MM.1S (cell line): ENCODE results near the gene ATF7IP.

Experiments
- DNase-seq: peaks from one replicate; pipeline ENCODE4 v3.0.0-alpha.2; 2015
- H2AFZ ChIP-seq: fragments of 300-600 bp; sonication (generic); 2 replicates; pipeline ENCODE4 v1.6.0; 2016; ENCODE audit warnings: antibody characterized with exemption, low read length
- H3F3A ChIP-seq: fragments of 300-600 bp; sonication (generic); 2 replicates; pipeline ENCODE4 v1.6.1; 2016; ENCODE audit warnings: mild to moderate bottlenecking, antibody characterized with exemption, low read length, moderate library complexity, mixed read lengths; ENCODE audit not compliant: insufficient read depth
- H3K27ac ChIP-seq: fragments of 300-600 bp; sonication (generic); 2 replicates; pipeline ENCODE4 v1.5.1; 2016; ENCODE audit warnings: mild to moderate bottlenecking, low read length
- H3K27me3 ChIP-seq: fragments of 300-600 bp; sonication (generic); replicated peaks from 2 replicates; pipeline ENCODE4 v1.6.0; 2016; ENCODE audit warnings: low read length; ENCODE audit not compliant: insufficient read depth
- H3K36me3 ChIP-seq: fragments of 300-600 bp; sonication (generic); replicated peaks from 2 replicates; pipeline ENCODE4 v1.6.1; 2016; ENCODE audit warnings: mild to moderate bottlenecking, low read length, mixed read lengths; ENCODE audit not compliant: insufficient read depth
- H3K4me1 ChIP-seq: fragments of 300-600 bp; sonication (generic); 2 replicates; pipeline ENCODE4 v1.6.1; 2016; ENCODE audit warnings: low read length, mixed read lengths
- H3K4me2 ChIP-seq: fragments of 300-600 bp; sonication (generic); 2 replicates; pipeline ENCODE4 v1.6.0; 2016; ENCODE audit warnings: low read depth, low read length
- H3K4me3 ChIP-seq: fragments of 300-600 bp; sonication (generic); 2 replicates; pipeline ENCODE4 v1.5.1; 2016; ENCODE audit warnings: low read length, mixed read lengths
- H3K79me2 ChIP-seq: fragments of 300-600 bp; sonication (generic); 2 replicates; pipeline ENCODE4 v1.6.1; 2016; ENCODE audit warnings: mixed run types, low read length, mixed read lengths
- H3K9ac ChIP-seq: fragments of 300-600 bp; sonication (generic); 2 replicates; pipeline ENCODE4 v1.6.1; 2016; ENCODE audit warnings: low read length, mixed read lengths
- H3K9me2 ChIP-seq: fragments of 300-600 bp; sonication (generic); replicated peaks from 2 replicates; pipeline ENCODE4 v1.6.1; 2016; ENCODE audit warnings: mild to moderate bottlenecking, low read length, mixed read lengths; ENCODE audit not compliant: insufficient read depth
- H3K9me3 ChIP-seq: fragments of 300-600 bp; sonication (generic); replicated peaks from 2 replicates; pipeline ENCODE4 v1.6.1; 2016; ENCODE audit warnings: mild to moderate bottlenecking, low read length, mixed read lengths; ENCODE audit not compliant: insufficient read depth
- H4K20me1 ChIP-seq: fragments of 300-600 bp; sonication (generic); 2 replicates; pipeline ENCODE4 v1.6.1; 2016; ENCODE audit warnings: mild to moderate bottlenecking, low read length, moderate library complexity, mixed read lengths; ENCODE audit not compliant: insufficient read depth
- CTCF ChIP-seq: fragments of 300-600 bp; sonication (generic); IDR thresholded peaks from 2 replicates; pipeline ENCODE4 v1.5.1; 2016; ENCODE audit warnings: antibody characterized with exemption, low read length, mixed read lengths
- EZH2 ChIP-seq: fragments of 300-600 bp; sonication (generic); optimal IDR thresholded peaks from 2 replicates; pipeline ENCODE3; 2017; ENCODE audit warnings: low read depth, mild to moderate bottlenecking, antibody characterized with exemption, low read length, mixed read lengths
- EZH2phosphoT487 ChIP-seq: fragments of 300-600 bp; sonication (generic); IDR thresholded peaks from 2 replicates; pipeline ENCODE4 v1.6.1; 2018; ENCODE audit warnings: antibody characterized with exemption, low read length

ATF7IP gene

GRCh38 chr12:14460212-14460841, 94.8 kb downstream of the ATF7IP start:
- Histone ChIP-seq H3K9ac (no peak overlapping the region), H3K4me2 (no peak overlapping the region), H3K79me2 (no peaks in the 10 kb centered on the region), H3K4me3 (no peak overlapping the region), H3K9me3 (no peaks in the 10 kb centered on the region), H3F3A (no peaks in the 10 kb centered on the region), H3K9me2 (no peaks in the 10 kb centered on the region), H4K20me1 (no peaks in the 10 kb centered on the region), H2AFZ (no peak overlapping the region), H3K27ac (no peak overlapping the region), H3K27me3 (no peaks in the 10 kb centered on the region), H3K4me1 (no peaks in the 10 kb centered on the region), H3K36me3 (peaks cover 8% of the 10 kb centered on the region; the same call in 1 of the 2 replicates)
- TF ChIP-seq CTCF: no peak
- no peak for TF ChIP-seq EZH2
- TF ChIP-seq EZH2phosphoT487: no peak
- DNase-seq: no peak

- peaks cover 15% of the 10 kb centered on the region; the same call in 1 of the 2 replicates for H3K36me3 ChIP-seq
- no peak overlapping the region for H3K4me3 ChIP-seq
- no peak overlapping the region for H3K4me2 ChIP-seq
- H3K79me2 ChIP-seq: no peaks in the 10 kb centered on the region
- H3K9me3 ChIP-seq: no peaks in the 10 kb centered on the region
- DNase-seq: no peak
- H2AFZ ChIP-seq: no peak overlapping the region
- H3K27ac ChIP-seq: no peak overlapping the region
- H3K27me3 ChIP-seq: no peaks in the 10 kb centered on the region
- no peaks in the 10 kb centered on the region for H3K4me1 ChIP-seq
- H3K9me2 ChIP-seq: no peaks in the 10 kb centered on the region
- H3K9ac ChIP-seq: no peak overlapping the region
- no peaks in the 10 kb centered on the region; the same call in 1 of the 2 replicates for H3F3A ChIP-seq
- no peaks in the 10 kb centered on the region for H4K20me1 ChIP-seq
- TF ChIP-seq EZH2 (no peak), CTCF (no peak), EZH2phosphoT487 (no peak)
Measured at GRCh38 chr12:14471497-14471896, 106.0 kb downstream of the ATF7IP start.

- H3K9me2 ChIP-seq: no peaks in the 10 kb centered on the region
- no peaks in the 10 kb centered on the region for H3K79me2 ChIP-seq
- H3K4me1 ChIP-seq: no peaks in the 10 kb centered on the region
- no peak overlapping the region for H3K4me3 ChIP-seq
- no peak for TF ChIP-seq CTCF
- TF ChIP-seq EZH2: no peak
- TF ChIP-seq EZH2phosphoT487: no peak
- no peaks in the 10 kb centered on the region; the same call in 1 of the 2 replicates for H3F3A ChIP-seq
- peak; percentile 10 for DNase-seq
- H3K27me3 ChIP-seq: no peaks in the 10 kb centered on the region
- H3K4me2 ChIP-seq: no peak overlapping the region
- no peaks in the 10 kb centered on the region for H4K20me1 ChIP-seq
- H3K9me3 ChIP-seq: no peaks in the 10 kb centered on the region
- peaks cover 17% of the 10 kb centered on the region; the same call in 1 of the 2 replicates for H3K36me3 ChIP-seq
- H3K27ac ChIP-seq: no peak overlapping the region
- no peak overlapping the region for H2AFZ ChIP-seq
- H3K9ac ChIP-seq: no peak overlapping the region
Measured at GRCh38 chr12:14473707-14474287, 108.3 kb downstream of the ATF7IP start.
